GM19328 (cell line): Measurements from ENCODE around the gene ORM2.
"Not testable (repeated sequence)": the region's sequence is repeated elsewhere in the genome, so short reads cannot be mapped to it uniquely, and the experiment has no call there.

ENCODE experiments used
- ATAC-seq: cut with Tn5 transposase; IDR thresholded peaks from one replicate; pipeline ENCODE4 v1.9.1; 2021; ENCODE audit warnings: mild to moderate bottlenecking, moderate library complexity; ENCODE audit not compliant: unreplicated experiment

Gene ORM2

DNA sequence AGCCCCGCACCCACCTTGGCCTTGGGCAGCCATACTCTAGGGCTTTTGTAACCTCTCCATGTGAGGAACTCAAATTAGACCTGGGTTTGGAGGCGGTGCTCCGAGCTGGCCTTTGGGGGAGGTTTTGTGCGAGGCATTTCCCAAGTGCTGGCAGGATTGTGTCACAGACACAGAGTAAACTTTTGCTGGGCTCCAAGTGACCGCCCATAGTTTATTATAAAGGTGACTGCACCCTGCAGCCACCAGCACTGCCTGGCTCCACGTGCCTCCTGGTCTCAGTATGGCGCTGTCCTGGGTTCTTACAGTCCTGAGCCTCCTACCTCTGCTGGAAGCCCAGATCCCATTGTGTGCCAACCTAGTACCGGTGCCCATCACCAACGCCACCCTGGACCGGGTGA, at the start of gene ORM2:
TSS of gene ORM2 (plus strand) at position 245 of the 398 bp plus-strand sequence. CDS start at position 281, 36 bp downstream.
- ATAC-seq: not testable (repeated sequence)

DNA sequence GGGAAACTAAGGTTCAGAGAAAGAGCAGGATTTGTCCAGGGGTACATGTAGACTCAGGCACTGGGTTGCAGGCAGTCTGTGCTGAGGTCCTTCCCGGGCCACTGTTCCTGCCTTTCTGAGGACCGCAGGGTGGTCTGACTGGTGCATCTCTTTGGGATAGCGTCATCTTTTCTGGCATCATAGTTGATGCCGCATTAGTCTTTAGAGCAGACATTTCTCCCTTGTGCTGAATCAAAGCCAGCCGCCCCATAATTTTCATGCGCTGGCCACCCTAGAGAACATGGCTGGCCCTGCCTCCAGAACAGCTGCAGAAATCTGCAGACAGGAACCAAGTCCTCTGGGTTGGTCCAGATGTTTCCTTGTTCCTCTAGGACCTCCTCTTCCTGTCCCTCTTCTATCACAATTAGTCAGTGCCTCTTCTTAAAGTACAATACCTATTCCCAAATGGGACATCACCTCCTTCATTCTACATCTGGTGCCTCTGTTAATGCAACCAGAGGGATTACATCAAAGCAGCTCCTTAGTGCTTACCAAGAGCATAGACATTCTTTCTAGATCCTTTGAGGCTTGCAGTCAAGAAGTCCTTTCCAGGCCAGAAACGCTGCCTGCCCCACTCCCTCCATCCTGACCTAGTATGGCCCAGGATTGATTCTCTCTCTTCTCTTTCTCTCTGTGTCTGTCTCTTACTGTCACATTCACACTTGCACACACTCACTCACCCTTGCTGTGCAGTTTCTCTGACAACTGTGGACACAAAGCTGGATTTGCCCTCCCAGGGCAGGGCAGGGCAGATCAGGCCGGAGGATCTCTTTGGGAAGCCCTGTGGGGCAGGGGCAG, 48.8 kb upstream of the ORM2 start:
- ATAC-seq: no peak

DNA sequence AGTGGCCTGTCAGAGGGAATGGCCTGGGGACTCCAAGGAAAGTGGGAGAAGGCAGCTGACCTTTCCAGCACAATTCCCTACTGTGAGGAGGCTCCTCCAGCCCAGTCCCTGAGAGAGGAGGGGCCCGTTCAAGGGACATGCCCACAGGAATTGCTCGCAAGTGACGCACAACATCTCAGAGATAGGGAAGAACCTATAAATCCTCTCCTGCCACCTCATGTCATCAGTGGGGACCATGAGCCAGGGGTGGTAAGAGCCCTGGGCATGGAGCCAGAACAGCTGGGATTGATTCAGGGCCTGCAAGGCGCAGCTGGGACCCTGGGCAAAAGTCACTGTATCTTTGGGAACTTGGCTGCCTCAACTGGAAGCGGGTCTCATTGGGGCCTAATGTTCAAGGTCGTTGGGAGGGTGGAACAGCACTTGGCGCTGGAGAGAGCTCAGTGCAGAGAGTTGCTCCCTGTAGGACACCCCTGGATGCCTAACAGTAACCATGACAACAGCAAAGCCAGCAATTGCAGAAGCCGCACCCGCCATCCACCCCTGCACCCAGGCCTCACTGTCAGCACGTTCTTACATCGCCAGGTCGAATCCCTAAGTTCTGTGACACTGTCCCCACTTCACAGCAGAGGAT, 48.1 kb upstream of the ORM2 start:
- no peak for ATAC-seq

DNA sequence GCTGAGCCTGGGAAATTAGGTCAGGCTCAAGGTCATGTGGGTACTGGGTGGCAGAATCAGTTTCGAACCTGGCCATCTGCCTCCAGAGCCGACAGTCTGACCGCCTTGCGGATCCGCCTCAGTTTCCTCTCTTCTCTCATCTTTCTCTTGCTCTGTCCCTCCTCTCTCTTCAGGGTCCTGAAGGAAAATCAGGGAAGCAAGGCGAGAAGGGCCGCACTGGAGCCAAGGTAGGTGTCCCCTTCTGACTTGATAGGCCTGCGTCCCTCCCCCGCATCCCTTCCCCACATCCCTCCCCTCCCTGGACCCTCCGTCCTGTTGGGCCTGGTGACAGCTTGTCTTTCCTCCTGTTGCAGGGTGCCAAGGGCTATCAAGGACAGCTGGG, 47.6 kb upstream of the ORM2 start:
- ATAC-seq: no peak

DNA sequence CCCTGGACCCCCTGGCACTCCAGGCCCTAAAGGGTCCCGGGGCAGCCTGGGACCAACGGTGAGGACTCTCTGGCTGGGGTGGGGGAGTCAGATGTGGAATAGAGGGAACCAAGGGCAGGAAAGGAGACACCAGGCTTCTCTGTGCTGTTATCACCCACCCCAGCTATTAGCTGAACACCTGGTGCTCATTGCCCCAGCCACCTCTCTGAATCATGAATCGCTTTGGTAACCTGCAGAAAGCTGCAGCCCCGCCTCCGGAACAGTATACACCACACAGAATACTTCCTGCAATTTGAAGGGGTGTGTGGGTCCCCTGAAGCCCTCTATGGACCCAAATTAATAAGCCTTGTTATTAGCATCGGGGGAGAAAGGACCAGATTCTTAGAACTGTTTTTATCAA, 47.2 kb upstream of the ORM2 start:
- no peak for ATAC-seq

DNA sequence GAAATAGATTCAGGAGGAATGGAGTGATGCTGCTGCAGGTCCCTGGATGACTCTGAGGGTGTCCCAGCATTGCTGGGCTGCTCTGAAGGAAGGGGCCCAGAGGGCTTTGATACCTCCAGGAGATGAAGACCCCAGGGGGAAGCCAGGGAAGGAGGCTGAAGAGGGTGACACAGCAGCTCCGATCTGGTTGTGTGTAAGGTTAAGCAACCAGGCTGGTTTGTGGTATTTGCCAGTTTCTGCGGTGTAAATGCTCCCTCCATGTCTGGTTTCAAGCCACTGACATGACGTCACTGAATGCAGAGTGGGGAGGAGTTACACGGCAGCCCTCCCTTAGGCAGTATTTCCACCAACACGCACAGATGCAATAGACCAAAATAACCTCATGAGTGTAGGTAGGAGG, 46.7 kb upstream of the ORM2 start:
- no peak for ATAC-seq

DNA sequence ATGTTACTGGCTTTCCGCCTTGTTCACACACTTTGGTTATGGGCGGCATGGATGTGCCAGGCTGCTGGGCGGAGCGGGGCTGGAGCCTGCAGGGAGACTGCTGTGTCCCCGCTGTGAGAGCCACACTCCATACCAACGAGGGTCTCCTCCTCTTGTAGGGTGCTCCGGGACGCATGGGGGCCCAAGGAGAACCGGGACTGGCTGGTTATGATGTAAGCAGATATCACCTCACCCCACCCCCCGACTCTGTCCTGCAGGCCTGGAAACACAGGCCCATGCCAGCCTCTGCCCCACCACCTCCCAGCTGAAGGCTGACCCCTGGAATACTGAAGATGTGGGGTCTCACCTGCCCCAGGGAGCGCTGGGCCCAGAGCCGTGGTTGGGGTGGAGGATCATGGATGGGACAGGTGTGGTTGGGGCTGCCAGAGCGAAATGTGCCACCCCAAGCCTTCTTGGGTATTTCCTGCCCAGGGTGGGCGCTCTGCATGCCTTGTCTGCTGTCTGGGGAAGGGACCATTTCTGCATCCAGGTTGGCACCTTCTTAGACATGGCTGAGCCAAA, 46.0 kb upstream of the ORM2 start:
- ATAC-seq: no peak

DNA sequence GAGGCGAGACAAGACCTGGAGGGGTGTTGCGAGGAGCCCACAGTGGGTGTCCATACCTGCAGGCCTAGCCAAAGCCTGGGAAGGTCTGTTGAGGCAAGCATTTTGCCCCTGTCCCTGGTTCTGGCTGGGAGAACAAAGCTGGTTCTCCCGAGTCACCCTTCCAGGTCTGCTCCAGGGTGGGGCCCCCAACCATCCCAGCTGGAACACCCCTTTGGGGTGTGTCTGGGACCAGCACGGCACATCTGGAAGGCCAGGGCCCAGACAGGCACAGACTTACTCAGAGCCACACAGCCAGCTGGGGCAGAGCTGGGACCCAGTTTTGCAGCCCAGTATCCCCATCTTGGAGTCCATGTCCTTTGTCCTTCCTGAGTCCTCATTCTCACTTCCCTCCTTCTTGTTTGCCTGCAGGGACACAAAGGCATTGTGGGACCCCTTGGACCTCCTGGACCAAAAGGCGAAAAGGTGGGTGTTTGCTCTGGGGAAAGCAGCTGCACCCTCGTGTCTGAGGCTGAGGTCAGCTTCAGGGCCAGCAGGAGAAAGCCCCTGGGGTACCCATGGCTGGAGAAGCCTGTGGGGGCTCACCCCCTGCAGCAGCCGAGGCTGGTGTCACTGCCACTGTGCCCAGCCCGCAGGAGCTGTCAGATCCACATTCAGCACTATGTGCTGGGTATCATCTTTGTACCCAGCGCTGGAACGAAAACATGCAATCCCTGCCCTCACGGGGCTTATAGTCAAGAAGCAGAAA, 45.2 kb upstream of the ORM2 start:
- ATAC-seq: no peak

DNA sequence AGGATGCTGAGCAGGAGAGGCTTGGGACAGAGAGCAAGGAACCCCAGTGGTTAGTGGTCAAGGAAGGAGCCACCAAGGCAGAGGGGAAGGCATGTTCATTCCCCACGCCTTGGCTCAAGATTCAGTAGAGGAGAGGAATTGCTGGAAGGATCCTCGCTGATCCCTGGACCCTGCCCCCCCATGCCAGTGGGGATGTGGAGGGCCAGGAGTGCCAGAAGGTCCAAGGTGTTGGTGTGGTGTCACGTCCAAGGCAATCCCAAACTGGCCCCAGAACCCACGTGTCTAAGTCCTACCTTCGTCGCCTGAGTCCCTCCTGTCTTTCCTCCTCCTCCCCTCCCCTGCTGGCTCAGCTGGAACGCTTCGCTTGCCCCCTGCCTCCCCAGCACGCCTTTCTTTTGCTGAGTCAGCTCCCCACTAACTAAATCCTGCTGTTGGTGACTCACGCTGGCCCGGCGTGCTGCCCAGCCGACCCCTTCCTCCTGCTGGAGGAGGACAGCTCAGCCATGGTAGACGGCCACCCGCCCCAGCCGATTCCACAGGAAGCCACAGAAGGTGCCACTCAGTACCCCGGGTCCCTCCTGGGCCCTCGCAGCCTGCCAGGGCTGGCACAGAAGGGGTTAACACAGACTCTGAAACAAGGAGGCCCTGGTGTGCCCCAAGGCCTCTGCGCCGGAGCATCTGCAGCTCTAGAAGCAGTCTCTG, 44.4 kb upstream of the ORM2 start:
- no peak for ATAC-seq

DNA sequence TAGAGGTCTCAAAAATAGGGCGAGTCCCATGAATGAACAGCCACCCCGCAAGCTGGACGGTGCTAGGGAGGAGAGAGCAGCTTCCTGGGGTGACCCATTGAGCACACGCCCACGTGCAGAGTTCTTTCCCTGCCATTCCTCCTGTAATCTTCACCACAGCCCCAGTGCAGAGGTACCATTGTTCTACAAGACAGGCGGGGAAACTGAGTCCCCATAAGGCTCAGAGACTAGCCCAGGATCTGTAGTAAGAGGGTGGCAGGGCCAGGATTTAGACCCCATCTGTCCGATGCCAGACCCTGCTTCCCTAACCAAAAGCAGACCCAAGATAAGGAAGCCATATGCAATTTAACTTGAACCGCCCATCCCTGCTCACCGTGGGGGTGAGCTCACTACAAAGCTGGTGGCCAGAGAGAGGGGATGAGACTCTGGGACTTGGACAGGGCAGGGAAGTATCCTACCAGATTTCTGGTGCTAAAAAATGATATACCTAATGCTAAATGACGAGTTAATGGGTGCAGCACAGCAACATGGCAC, 43.5 kb upstream of the ORM2 start:
- no peak for ATAC-seq

DNA sequence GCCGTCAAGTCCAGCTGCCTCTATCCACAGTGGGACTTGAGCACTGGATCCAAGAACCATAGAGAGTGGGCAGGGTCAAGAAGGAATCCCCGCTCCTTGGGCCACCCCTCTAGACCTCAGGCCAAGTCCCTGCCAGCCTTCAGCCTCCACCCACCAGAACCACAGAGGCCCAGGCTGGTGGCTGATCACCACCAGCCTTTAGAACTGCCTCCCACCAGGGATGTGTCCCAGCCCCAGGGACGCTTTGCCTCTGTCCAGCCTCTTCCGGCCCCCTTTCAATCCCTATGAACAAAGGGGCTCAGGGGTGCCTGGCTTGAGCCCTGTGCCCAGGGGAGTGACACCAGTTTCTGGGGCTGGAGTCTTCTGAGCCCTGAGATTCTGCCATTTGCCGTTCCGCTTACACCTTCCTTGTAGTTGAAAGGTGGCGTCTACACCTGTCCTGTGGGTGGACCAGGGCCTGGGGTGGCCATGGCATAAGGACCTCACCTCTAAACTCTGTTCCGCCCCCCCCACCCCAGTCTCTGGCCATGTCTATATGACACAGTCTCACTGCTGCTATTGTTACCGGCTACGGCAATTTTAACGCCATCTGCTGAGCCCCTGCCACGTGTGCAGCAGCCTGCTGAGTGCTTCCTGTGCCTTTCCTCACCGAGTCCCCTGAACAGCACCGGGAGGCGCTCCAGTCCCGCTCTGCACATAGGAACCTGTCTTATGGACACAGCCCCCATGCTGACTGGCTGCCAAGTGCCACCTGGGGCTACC, 42.5 kb upstream of the ORM2 start:
- no peak for ATAC-seq

DNA sequence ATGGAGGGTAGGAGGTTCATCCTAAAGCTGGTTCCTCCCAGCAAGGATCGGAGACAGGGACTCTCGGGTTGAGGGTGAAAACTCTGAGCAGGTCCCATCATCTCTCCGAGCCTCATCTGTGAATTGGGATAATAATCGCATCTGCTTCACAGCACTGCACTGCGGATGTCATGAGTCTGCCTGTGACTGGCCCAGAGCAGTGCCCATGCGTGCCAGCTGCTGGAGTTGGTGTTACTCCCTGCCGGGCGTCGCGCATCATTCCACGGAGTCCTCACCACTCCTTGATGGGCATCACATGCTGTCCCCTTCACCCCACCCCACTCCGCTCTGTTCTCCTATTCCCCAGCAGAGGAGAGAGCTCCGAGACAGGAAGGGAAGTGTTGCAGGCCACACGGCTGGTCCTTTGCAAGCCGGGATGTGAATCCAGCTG, 41.9 kb upstream of the ORM2 start:
- no peak for ATAC-seq

DNA sequence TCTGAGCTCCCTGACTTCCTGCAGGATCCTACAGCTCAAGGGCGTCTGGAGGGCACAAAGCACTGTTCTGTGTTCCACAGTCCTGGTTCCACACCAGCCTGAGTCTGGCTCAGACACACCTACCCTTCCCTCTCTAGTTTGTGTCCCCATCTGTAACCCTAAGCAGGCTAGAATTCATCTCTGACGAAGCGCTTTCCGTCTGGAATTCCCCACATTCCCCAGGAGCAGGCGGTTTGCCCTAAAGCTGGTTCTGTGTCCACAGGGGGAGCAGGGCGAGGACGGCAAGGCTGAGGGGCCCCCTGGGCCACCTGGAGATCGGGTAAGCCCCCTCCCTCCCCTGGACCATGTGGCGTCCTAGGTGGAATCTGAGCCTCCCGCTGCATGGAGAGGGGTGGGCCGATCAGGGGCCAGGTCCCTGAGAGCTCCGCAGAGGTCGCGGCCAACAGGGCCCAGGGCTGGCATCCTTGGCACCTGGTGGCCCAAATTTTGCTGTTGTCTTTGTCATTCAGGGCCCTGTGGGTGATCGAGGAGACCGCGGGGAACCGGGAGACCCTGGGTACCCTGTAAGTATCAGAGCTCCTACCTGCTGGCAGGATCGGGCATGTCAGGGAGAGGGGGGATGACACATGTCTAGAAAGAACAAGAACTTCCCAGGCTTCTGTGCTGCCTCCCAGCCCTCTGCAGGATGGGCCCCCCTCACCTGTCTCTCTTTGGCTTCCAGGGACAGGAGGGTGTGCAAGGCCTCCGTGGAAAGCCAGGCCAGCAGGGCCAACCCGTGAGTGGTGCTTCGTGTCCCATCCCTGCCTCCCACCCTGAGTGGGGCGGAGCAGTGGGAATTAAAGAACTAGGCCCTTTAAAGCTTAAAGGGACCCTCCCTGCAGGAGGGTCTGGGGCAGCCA, 41.2 kb upstream of the ORM2 start:
- no peak for ATAC-seq

DNA sequence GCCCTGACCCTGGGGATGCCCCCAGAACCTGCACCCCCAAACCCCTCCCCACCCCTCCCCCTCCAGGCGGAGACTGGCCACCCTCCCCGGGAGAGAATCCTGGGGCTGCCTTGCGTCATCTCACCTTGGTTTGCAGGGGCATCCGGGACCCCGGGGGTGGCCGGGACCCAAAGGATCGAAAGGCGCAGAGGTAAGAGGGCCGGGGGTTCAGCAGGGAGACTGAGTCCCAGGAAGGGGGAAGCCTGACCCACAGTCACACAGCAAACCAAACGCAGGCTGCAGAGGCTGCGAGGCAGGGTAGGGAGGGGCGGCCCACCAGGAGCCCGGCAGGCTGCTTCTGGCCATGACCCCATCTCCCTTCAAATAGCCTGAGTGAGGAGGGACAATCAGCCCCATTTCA, 40.6 kb upstream of the ORM2 start:
- no peak for ATAC-seq

DNA sequence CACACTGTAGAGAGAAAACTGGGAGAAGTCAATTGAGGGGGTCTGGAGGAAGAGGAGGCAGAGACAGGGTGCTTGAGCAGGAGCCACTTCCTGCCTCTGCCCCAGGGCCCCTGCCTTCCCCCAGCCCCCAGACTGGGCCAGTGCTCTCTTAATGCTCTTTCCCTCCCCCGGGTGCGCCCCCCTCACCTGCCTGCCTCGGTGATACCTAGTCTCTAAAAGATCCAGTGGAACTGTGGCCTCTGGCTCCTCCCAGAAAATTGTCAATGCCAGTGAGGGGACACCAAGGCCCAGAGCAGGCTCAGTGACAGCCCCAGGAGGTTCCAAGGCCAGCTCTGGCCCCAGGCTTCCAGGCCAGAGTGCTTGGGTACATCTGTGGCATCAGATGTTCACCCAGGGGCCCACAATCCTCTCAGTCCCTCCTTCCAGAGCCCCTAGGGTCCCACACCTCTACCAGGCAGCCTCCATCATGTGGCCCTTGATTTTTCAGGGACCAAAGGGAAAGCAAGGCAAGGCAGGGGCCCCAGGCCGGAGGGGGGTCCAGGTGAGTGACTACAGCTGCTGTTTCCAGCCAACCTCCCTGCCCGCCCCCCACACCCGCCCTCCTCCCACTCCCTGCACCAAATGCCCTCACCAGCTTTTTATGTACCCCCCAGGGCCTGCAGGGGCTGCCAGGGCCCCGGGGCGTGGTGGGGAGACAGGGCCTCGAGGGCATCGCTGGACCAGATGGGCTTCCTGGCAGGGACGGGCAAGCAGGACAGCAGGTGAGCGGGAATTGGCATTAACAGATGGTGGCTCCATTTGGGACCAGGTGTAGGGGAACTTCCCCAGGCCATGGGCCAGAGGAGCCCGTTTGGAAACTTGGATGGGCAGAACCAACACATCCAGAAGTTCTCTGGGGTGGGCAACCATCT, 39.8 kb upstream of the ORM2 start:
- no peak for ATAC-seq

DNA sequence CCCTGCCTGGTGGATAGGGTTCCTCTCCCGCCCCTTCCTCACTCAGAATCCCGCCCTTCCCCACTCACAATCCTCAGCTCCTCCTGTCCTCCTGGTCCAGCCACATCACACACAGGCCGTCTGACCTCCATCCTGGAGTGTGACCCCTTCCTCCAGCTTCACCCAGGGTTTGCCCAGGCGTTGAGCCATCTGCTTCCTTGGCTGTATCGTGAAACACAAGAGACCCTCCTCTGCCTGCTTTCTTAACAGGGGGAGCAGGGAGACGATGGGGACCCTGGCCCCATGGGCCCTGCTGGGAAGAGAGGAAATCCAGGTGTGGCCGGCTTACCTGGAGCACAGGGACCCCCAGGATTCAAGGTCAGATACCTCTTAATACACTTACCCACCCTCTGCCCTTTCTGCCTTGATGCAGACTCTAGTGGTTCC, 39.1 kb upstream of the ORM2 start:
- ATAC-seq: no peak

DNA sequence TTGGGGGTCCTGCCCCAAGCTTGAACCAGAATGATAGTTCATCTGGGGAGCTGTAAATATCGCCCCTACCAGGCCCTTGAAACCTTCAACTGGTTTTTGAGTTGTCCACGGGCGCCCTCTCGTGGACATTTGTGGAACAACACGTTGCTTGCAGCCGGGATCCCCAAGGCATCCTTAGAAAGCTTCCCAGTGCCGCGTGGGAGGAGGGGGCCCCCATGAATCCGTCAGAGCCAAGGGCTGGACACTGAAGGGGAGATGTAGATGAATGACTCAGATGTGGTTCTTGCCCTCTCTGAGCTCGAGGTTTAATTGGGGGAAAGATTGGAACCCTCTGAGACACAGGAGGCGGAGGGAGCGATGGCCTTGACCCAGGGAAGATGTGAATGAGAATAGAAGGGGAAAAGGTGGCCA, 38.6 kb upstream of the ORM2 start:
- no peak for ATAC-seq
